HG02642 (cell line): Measurements from ENCODE around the gene CELA3A.
"Not testable (repeated sequence)": the region's sequence is repeated elsewhere in the genome, so short reads cannot be mapped to it uniquely, and the experiment has no call there.

ENCODE experiments used
- ATAC-seq: cut with Tn5 transposase; IDR thresholded peaks from one replicate; pipeline ENCODE4 v1.9.1; 2021; ENCODE audit warnings: mild to moderate bottlenecking; ENCODE audit not compliant: unreplicated experiment, poor library complexity

The CELA3A gene

GRCh38 chr1:22009566-22009965 lies 8.1 kb downstream of the CELA3A start:
- ATAC-seq, result not testable (repeated sequence)

- ATAC-seq, result not testable (repeated sequence)
Observed at GRCh38 chr1:22012752-22013151, 11.3 kb downstream of the CELA3A start.

DNA sequence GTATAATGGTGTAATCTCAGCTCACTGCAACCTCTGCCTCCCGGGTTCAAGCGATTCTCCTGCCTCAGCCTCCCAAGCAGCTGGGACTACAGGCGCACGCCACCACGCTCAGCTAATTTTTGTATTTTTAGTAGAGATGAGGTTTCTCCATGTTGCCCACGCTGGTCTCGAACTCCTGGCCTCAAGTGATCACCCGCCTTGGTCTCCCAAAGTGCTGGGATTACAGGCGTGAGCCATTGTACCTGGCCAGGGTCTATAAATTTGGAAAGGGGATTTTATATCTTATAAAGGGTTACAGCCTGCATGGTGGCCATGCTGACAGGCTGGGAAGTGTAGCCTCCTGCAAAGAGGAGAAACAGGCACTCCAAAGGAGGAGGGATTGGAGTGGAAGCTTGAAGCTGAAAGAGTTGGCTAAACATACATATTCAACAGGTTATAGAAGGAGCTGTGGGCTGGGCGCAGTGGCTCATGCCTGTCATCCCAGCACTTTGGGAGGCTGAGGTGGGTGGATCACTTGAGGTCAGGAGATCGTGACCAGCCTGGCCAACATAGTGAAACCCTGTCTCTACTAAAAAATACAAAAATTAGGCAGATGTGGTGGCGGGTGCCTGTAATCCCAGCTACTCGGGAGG lies 13.2 kb downstream of the CELA3A start:
- not testable (repeated sequence) for ATAC-seq

GRCh38 chr1:22018583-22019559 lies 17.4 kb downstream of the CELA3A start:
- peak; percentile 43 for ATAC-seq

DNA sequence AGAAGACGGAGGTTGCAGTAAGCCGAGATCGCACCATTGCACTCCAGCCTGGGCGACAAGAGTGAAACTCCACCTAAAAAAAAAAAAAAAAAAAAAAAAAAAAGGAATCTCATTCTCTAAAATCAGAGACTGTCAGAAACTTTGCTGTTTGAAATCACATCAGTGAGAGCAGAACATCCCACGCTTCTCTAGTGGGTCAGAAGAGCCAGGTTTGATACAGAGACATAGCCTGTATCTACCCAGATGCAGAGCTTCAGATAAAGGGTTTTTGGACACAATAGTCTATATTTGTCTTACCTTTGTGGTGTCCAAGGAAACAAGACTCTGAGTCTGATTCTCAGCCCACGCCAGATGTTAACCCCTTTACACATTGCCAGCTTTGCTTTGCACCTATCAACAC lies 19.6 kb downstream of the CELA3A start:
- no peak for ATAC-seq

DNA sequence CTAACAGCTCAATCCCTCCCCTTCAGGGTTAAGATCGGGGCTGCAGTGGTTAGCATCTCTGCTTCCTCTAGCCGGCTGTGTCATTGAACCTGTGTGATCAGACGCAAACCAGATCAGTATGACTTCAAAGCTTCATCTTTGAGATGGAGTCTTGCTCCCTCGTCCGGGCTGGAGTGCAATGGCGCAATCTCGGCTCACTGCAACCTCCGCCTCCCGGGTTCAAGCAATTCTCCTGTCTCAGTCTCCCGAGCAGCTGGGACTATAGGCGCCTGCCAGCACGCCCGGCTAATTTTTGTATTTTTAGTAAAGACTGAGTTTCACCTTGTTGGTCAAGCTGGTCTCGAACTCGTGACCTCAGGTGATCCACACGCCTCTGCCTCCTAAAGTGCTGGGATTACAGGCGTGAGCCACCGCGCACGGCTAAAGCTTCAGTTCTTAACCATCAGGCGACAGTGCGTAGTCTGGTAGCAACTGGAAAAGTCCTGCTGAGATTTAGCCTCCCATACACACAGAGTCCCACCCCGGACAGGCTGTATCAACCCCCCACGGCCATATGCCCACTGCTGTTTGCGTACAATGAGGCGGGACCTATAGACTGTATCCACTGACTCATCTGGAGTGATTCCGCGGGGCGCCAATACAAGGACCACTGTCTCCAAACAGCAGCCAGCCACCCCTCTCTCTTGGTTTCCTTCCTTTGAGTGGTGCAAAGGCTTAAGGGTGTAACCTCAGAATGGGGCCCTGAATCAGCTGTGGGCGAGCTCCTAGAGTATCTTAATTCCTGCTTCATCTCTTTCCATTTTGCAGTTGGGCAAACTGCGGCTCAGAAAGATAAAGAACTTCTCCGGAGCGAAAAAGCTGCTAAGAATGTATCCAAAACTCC lies 23.3 kb downstream of the CELA3A start:
- peak; percentile 39 for ATAC-seq

- peak; percentile 74 for ATAC-seq
Observed at GRCh38 chr1:22025368-22026155, 24.1 kb downstream of the CELA3A start.

DNA sequence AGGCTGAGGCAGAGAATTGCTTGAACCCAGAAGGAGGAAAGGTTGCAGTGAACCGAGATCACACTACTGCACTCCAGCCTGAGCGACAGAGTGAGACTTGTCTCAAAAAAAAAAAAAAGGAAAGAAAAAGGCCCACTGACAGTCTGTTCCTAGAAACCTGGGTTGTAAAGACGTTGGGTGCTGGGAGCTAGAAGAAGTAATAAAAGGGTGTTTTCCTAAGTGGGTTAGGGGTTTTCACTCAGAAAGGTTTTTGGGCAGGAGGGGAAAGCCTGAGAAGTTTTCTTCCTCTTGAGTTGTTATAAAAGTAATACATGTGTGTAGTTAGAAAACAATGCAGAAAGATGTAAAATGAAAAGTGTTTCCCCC lies 25.4 kb downstream of the CELA3A start:
- ATAC-seq, result no peak

GRCh38 chr1:22030057-22030456 lies 28.6 kb downstream of the CELA3A start:
- ATAC-seq, result no peak

DNA sequence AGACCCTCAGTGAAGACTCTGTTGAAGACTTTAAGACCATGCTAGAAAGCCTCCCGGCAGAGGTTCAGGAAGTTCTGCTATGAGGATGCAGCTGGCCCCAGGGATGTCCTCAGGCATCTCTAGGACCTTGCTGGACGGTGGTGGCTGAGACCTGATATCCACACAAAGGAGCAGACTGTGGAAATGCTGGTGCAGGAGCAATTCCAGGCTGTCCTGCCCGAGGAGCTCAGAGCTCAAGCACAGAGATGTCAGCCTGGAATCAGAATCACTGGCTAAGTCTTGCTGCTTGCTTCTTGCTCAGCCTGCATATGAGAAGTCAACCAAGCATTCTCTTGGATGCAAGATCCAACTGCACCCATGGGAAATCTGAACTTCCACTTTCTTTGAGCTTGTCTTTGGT lies 29.0 kb downstream of the CELA3A start:
- ATAC-seq, result no peak

GRCh38 chr1:22031214-22031962 lies 29.9 kb downstream of the CELA3A start:
- ATAC-seq, result no peak

DNA sequence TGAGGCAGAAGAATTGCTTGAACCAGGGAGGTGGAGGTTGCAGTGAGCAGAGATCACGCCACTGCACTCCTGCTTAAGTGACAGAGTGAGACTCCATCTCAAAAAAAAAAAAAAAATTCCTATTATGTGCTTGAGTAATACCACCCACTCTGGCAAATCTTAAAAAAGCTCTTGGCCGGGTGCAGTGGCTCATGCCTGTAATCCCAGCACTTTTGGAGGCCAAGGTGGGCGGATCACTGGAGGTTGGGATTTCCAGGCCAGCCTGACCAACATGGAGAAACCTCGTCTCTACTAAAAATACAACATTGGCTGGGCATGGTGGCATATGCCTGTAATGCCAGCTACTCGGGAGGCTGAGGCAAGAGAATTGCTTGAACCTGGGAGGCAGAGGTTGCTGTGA lies 33.4 kb downstream of the CELA3A start:
- not testable (repeated sequence) for ATAC-seq

DNA sequence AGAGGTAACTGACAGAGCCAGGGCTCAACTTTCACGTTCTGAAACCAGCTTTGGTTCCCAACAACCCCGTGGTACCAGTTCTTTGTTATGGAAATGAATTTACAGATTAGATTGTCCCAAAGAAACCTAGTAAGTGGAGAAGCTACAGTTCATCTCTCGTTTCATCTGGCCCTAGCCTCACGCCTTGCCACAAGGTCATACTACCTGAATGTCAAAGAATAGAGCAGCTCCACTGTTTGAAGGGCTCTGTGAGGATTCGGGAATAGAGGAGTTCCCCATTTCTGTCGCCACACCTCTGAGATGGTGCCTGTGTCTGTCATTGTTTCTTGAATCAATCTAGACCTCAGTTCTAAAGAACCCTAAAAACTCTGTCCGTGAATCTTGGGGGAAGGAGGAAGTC lies 36.1 kb downstream of the CELA3A start:
- no peak for ATAC-seq

GRCh38 chr1:22038036-22038435 lies 36.6 kb downstream of the CELA3A start:
- ATAC-seq, result no peak

GRCh38 chr1:22039594-22040285 lies 38.3 kb downstream of the CELA3A start:
- peak; percentile 96 for ATAC-seq

GRCh38 chr1:22040286-22040623 lies 38.8 kb downstream of the CELA3A start:
- no peak for ATAC-seq

DNA sequence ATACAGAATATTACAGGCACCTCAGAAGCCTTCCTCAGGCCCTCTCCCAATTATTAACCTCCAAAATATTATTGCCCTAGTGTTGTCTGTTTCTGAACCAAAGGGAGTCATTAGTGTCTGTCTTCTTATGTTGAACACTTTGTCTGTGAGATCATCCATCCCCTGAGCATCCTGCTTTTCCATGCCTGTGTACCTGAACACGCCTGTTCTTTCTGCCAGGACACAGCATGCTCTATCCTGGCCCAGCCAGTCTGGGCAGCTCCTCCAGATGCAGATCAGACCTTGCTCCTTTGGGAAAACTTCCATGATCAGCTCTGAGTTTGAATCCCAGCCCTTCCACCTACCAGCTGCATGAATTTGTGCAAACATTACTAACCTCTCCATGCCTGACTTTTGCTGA lies 40.0 kb downstream of the CELA3A start:
- ATAC-seq, result no peak

DNA sequence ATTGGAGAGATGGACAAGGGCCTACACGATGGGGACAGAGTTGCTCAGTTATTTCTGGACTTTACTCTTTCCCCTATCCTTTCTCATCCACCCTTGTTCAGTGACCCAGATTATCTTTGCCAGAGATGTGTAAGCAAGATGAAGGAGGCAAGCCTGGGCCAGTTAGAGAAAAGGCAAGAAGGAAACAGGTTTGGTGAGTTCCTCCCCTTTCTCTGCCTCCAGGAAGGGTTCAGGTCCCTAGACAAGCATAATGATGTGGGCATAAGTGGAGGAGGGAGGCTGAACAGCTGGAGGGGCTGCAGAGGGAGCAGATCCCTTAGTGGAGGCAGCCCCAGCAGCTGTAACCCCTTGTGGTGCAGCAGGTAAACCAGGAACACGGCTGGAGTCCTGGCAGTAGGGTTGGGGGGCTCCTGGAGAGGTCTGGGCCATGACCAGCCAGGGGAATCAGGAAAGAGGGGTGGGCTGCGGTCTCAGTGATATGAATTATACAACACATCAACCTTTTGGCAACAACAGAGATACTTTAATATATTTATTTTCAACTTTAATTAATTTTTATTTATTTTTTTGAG lies 41.8 kb downstream of the CELA3A start:
- ATAC-seq, result no peak
